GM21717 (cell line): ENCODE results near the gene PCBP3.

Experiments used
- ATAC-seq: cut with Tn5 transposase; IDR thresholded peaks from one replicate; pipeline ENCODE4 v1.9.1; 2021; ENCODE audit warnings: mild to moderate bottlenecking, moderate library complexity; ENCODE audit not compliant: unreplicated experiment

PCBP3 gene

GRCh38 chr21:45919593-45919992 lies 276.1 kb downstream of the PCBP3 start:
- ATAC-seq, result no peak

- no peak for ATAC-seq
Measured at GRCh38 chr21:45920824-45921600, 277.5 kb downstream of the PCBP3 start.

- ATAC-seq, result no peak
Measured at GRCh38 chr21:45921917-45922316, 278.4 kb downstream of the PCBP3 start.

- ATAC-seq, result no peak
Measured at GRCh38 chr21:45922648-45923047, 279.1 kb downstream of the PCBP3 start.

GRCh38 chr21:45923146-45923545 lies 279.6 kb downstream of the PCBP3 start:
- no peak for ATAC-seq

GRCh38 chr21:45926281-45926680 lies 282.8 kb downstream of the PCBP3 start:
- no peak for ATAC-seq

- no peak for ATAC-seq
Measured at GRCh38 chr21:45927032-45927431, 283.5 kb downstream of the PCBP3 start.

GRCh38 chr21:45927851-45928850 lies 284.6 kb downstream of the PCBP3 start:
- ATAC-seq, result no peak

GRCh38 chr21:45929449-45929848 lies 285.9 kb downstream of the PCBP3 start:
- no peak for ATAC-seq

- ATAC-seq, result no peak
Measured at GRCh38 chr21:45930231-45930760, 286.8 kb downstream of the PCBP3 start.

GRCh38 chr21:45930792-45931191 lies 287.3 kb downstream of the PCBP3 start:
- no peak for ATAC-seq

GRCh38 chr21:45931397-45931969 lies 288.0 kb downstream of the PCBP3 start:
- ATAC-seq, result no peak

GRCh38 chr21:45932922-45933502 lies 289.5 kb downstream of the PCBP3 start:
- ATAC-seq, result no peak

- no peak for ATAC-seq
Measured at GRCh38 chr21:45934085-45934484, 290.6 kb downstream of the PCBP3 start.

GRCh38 chr21:45934554-45934953 lies 291.0 kb downstream of the PCBP3 start:
- ATAC-seq, result no peak

GRCh38 chr21:45935628-45936027 lies 292.1 kb downstream of the PCBP3 start:
- ATAC-seq, result no peak

- ATAC-seq, result no peak
Measured at GRCh38 chr21:45937721-45938452, 294.4 kb downstream of the PCBP3 start.

GRCh38 chr21:45938453-45938755 lies 294.9 kb downstream of the PCBP3 start:
- no peak for ATAC-seq

GRCh38 chr21:45938811-45939520 lies 295.4 kb downstream of the PCBP3 start:
- no peak for ATAC-seq
